Hindlimb muscle (tissue), 1 donor: ENCODE data around the gene SNAPC4. TPM values are rescaled to one million over a fixed set of nuclear protein-coding genes. Genes with fewer than 3 reads are reported as not detected.

Experiments
- DNase-seq: peaks from one replicate; pipeline ENCODE4 v3.0.0-alpha.2; 2013
- polyA plus RNA-seq: library from polyadenylated mRNA; unstranded; fragments of 120-200 nt; gene quantifications from one replicate; pipeline ENCODE4 v1.2.1, GENCODE V29; 2013; ENCODE audit not compliant: insufficient read length

Gene SNAPC4
- polyA plus RNA-seq, 1 donor = 7.8 TPM

DNA sequence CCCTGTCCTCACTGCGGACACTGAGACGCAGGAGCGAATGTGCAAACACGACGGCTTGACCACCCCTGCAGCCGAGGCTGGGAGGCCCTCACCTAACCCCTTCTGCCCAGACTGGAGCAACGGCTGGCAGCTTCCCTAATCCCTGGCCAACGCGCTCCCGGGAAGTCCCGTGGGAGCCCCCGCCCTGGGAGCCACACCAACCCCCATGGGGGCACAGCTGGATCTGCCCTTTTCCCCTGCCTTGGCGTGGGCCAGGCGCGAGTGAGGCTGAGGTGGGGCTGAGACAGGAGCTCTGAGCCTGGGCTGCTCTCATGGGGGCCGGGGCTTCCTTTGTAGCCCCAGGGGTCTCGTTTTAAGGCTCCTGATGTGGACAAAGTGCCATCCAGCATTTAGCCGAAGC is 31.8 kb downstream of the SNAPC4 start:
- no peak for DNase-seq

DNA sequence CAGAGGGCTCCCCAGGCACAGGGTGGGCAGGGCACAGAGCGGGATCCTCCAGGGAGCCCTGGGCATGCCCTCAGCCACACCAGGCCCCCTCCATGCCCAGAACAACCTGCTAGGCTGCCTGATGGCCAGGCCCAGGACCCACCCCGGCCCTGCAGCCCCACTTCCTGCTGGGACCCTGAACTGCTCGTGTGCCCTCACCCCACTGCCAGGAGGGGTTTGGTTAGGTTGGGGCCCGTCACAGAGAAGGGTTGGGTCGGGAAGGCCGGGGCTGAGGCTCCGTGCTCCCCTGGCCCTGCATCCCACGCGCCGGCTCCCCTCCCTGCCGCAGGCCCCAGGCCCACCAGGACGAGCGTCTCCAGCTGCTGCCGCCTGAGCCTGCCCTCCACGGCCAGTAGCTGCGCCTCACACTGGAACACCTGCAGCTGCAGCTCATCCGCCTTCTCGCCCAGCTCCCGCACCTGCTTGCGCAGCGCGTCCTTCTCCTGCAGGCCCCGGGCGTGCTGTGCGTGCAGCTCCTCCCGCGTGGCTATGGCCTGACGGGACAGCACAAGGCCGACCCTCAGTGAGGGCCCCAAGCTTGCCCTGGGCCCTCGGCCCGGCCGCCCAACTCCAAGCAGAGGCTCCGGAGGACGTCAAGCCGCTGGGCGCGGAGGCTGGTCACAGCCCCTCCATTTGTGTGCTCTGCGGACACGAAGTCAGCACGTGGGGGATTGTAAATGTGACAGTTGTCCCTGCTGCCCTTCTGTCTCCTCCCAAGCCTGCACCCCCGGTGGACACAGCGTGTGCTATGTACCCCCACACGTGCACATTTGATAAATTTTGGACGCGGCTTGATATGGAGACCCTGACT is 32.4 kb downstream of the SNAPC4 start:
- no peak for DNase-seq

GRCh38 chr9:136366826-136367225 is 33.1 kb downstream of the SNAPC4 start:
- no peak for DNase-seq

DNA sequence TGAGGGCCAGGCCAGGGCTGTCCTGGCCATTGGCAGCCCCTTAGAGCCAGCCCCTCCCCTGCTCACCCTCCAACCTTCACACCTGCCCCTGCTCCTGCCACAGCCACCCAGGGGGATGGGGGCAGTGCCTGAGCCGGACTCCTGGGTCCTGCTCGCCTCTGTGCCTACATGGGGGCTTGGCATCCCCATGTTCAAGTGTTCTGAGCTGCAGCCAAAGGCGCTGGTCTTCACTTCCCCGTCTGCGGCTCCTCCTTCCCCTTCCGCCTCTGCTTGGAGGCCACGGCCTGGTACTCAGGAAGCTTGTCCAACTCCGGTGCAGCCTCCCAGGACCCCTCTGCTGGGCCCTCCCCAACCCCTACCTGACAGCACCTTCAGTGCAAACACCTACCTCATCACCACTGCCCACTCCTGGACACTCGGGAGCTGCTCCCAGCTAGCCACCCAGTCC is 34.2 kb downstream of the SNAPC4 start:
- no peak for DNase-seq

DNA sequence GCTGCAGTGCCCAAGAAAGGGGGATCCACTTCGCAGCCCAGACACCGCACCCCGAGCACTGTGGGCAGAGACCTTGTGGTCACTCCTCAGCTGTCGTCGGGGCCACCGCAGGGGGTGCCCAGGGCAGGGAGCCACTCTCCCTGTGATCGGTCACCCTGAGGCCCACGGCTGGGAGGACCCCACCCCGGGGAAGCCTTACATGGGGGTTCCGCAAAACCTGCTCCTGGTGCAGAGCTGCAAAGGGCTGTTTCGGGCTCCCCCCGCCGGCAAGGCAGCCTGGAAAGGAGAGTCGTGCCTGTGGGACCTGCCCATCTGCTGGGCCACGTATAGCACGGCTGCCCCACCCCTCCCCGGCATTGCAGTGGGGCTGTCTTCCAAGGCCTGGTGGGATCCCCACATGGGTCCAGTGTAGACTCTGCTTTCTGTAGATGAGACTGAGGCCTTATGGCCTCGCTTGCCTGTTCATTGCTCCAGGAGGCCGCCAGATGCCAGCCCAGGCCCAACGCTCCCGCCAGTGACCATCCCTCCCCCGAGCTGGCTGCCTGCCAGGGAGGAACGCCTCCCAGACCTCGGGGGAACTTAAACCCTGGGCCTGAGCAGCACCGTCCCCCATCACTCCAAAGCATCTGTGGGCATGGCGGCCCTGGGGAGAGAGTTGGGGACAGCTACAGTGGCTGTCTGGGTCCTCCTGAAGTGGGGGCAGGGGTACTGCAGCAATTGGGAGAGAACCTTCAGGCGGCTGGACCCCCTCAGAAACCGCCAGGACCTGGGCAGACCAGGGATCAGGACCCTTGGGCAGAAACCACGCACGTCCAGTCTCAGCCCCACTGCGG is 34.8 kb downstream of the SNAPC4 start:
- no peak for DNase-seq

DNA sequence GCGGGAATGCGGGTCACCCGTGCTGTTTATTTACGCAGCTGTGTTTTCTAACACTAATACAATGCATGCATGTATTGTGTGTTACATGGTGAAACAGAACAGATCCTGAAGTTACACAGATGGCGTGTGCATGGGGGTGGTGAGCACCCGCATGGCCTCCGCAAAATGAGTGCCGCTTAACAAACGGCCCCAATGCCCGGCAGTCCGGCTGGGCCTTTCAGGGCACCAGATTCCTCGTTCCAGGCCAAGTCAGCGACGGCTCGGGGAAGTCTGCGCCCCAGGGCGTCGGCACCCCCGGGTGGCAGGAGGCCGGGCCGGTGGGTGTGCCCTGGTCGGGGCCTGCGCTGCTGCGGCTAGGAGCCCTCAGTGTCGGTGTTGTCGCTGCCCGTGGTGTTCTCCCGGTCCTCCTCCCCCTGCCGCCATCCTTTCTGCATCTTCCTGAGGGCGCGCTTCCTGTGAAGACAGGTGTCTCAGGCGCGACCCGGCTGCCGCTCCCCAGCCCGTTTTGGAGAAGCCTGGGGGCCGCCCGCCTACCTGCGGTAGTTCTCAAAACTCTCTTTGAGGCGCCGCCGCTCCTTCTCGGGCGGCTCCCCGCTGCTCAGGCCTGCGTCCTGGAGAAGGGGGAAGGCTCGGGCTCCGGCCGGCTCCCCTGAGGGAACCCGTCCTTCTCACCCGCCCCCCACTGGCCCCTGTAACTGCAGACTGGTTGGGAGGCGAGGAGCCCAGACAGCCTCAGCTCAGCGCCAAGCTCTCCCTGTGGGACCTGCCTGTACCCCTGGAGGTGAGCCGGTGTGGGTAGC is 35.8 kb downstream of the SNAPC4 start:
- no peak for DNase-seq

- peak; percentile 92 for DNase-seq
Observed at GRCh38 chr9:136363106-136363948, 36.6 kb downstream of the SNAPC4 start, which contains the start of gene DNLZ. TSS of gene DNLZ (minus strand) at chr9:136363744. CDS start at chr9:136363714, 30 bp downstream.

DNA sequence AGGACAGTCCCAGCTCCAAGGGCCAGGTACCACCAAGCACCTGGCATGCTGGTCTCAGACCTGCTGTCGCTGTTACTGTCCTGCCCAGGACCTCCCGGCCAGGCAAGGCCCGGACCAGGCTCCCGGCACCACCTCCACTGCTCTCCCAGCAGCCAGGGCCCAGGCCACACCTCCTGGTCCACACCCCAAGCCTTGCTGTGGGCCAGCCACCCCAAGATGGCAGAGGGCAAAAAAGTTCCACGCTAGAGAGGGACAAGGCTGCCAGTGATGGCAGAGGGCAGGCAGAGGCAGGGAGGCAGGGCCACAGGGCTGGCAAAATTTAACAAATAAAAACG is 37.6 kb downstream of the SNAPC4 start:
- DNase-seq = no peak

- DNase-seq = peak; percentile 68
Observed at GRCh38 chr9:136361754-136362449, 38.1 kb downstream of the SNAPC4 start.

DNA sequence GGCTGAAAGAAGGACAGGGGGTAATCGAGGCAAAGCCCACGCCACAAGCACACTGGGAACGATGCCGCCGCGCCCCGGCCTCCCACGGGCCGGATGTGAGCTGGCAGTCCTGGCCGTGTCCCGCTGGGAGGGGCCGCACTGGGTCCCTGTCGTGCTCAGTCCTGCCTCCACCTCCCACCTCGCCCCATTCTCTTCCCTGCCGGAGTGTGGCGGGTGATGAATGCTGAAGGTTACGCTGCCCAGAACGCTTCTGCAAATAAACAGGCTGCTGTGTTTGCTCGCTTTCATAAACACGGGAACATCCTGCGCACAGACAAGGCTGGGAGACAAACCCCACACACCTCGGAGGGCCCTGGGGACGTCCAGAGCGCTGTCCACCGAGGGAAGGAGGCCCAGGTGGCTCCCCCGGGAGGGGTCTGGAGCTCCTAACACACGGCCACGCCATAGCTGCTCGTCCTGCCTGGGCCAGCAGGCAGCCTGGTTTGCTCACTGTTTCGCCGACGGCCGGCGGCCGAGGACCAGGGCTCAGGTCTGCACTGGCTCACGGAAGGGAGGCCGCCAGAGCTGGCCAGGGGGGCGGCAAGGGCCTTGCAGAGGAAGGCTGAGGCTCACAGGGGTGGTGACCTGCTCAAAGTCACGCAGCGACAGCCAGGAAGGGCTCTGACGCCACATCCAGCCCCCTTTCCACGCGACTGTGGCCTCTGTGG is 38.8 kb downstream of the SNAPC4 start:
- DNase-seq = no peak

DNA sequence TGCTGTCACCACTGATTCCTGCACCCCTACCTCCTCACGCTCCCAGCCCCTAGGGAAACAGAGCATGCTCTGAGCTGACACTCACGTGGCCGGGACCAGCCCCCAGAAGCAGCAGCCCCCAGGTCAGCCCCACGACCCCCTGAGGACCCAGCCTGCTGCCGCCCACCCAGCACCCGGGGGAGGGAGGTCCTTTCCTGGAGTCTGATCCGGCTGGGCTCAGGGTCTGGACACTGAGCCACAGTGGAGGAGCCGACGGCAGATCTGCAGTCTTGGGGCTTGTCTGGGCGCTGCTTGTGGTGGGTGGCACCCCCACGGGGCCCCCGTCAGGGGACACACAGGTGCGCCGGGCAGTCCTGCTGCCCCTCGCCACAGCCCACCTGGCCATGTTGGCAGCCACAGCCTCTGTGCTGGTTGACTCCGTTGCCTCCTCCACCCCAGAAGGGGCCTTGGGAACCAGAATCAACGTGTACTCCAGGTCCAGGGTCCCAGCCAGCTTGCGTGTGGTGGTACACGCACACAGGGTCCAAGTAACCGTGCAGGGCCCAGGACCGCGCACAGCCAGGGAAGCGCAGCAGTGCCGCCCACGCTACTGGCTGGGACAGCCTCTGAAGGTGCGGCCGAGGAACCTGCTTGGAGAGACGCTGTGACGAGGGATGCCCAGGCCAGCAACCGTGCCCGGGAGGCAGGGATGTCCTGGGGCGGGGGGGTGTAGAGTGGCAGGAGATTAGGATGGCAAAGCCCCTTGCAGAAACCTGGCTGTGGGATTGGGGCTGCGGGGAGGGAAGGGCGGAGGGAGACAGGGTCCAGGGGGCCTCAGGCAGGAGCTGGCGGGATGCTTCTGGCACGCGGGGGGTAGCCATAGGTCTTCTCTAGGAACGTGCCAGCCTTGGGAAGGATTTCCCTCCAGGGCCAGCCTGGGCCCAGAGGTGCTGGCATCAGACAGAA is 39.9 kb downstream of the SNAPC4 start:
- no peak for DNase-seq

DNA sequence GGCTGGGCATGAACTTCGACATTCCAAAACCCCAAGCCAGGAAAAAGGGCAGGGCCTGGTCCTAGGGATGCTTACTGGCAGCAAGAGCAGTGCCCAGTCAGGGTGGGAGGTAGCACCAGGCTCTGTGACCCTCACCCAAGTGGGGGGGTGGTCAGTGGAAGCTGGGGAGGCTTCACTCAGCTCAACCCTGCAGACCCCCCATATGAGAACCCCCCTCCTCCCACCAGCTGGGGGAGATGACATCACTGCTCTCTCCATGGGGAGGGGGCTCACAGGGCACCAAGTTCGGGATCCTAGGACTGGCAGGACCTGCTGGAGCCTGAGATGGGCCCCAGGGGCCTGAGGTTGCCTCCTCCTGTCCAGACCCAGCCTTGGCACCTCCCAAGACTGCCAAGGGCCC is 41.1 kb downstream of the SNAPC4 start:
- no peak for DNase-seq

GRCh38 chr9:136358016-136358415 is 42.0 kb downstream of the SNAPC4 start:
- no peak for DNase-seq

DNA sequence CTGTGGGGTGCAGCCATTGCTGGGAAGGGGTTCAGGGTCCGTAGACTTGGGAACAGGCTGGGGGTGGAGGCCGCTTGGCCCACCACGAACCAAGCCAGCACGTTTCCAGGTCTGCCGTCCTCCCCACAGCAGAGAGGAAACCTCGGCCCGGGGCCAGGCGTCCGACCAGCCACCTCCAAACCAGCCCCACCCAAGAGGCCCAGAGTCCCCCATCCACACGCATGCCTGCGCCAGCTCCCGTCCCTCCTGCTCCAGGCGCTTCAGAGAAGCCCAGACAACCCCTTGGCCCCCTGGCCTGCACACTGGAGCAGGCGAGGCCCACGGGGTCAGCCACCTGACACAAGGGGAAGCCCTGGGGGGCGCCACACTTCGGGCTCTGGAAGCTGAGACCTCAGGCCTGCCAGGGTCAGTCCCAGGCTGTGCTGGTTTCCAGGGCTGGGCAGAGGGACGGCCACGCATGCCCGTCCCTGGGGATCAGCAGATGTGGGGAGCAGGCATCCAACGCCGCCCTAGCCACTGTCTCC is 42.7 kb downstream of the SNAPC4 start:
- no peak for DNase-seq

- no peak for DNase-seq
Observed at GRCh38 chr9:136355616-136356557, 44.1 kb downstream of the SNAPC4 start.

GRCh38 chr9:136354592-136355085 is 45.3 kb downstream of the SNAPC4 start:
- DNase-seq = no peak

- DNase-seq = no peak
Observed at GRCh38 chr9:136353757-136354488, 46.0 kb downstream of the SNAPC4 start.
